HG03159 (cell line): ENCODE data around the gene PDZK1IP1.
"Not testable (repeated sequence)": the region's sequence is repeated elsewhere in the genome, so short reads cannot be mapped to it uniquely, and the experiment has no call there.

ENCODE experiments used
- ATAC-seq: cut with Tn5 transposase; IDR thresholded peaks from one replicate; pipeline ENCODE4 v1.9.1; 2021; ENCODE audit warnings: mild to moderate bottlenecking, moderate library complexity; ENCODE audit not compliant: unreplicated experiment

Gene PDZK1IP1

GRCh38 chr1:47223921-47224675 is 34.3 kb upstream of the PDZK1IP1 start:
- ATAC-seq: no peak

DNA sequence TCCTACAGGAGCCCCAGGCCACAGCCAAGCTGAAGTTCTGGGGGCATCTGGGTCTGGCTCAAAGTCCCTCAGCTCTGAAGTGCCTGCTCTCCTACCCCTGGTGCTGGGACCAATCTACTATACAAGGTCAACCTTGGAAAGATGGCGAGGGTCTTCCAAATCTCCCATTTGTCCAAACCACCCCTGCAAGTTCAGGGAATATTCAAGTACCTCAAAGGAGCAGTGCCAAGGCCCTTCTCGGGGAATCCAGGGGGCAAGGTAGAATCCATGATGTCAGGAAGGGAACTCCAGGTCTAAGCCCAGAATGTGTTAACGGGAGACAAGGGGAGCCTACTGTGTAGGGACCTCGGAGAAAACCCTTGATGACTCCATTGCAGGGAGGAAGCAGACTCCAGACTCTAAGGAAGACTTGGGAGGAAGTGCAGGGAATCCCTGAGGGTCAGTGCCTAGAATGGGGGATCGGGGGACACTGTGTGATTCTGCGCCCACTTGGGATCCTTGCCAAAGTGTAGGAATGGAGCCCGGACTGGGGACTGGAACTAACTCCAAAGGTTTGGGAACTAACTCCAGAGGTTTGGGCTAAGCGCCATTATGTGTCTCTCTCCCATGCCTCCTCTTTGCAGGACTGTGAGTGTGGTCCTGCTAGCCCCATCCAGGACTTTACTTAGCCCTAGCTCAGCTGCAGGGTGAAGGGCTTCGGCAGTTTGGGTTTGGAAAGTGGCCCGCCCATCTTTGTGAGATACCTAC is 33.5 kb upstream of the PDZK1IP1 start:
- ATAC-seq: no peak

DNA sequence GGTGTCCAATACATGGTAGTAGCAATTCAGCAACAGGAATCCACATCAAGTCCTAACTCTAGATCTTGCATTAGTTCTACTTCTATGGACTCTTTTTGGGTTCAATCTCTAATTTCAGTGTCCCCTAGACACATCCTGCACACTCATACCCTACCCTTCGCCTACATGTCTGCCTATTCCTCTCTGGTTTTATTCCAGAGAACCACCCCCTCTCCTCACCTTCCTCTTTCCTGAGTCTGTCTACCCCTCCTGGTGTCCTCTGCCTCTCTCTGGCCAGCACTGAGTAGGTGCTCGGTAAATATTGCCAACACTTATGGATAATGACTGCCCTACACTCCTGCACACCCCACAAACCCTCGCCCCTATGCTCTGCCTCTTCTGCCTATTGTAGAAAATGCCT is 32.6 kb upstream of the PDZK1IP1 start:
- ATAC-seq: no peak

GRCh38 chr1:47219590-47220220 is 29.9 kb upstream of the PDZK1IP1 start:
- ATAC-seq: no peak

GRCh38 chr1:47219001-47219400 is 29.2 kb upstream of the PDZK1IP1 start:
- ATAC-seq: no peak

- ATAC-seq: no peak
Observed at GRCh38 chr1:47216278-47217059, 26.6 kb upstream of the PDZK1IP1 start.

DNA sequence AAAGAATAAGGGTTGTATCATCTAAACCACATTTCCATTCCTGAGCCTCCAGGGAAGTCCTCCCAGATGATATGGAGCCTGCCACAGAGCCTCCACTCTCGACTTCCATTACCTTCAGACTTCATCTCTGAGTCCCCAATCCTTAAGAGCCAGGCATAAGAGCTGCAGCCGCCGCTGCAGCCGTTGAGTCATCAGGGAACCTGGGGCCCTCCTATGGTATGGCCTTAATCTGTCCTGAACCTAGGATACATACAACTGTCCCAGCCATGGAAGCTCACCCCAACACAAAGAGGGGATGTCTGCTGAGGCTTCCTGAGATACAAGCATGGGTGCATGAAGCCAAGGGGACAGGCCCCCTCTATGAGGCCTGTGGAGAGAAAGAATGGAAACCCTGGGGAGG is 25.9 kb upstream of the PDZK1IP1 start:
- ATAC-seq: no peak

DNA sequence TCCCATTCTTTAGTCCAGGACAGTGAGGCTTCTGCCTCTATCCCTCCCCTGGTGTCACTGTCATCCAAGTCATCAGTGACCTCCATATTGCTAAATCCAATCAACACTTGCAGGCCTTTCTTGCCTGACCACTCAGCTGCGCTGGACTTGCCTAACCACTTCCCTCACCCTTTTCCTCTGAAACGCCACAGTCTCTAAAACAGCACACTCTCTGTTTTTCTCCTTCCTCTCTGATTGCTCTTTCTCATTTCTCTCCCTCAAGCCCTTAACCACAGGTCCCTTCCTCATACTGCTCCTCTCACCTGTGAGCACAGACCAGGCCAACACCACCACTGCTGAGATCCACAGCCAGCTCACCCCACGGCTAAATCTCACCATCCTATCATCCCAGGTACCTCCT is 24.7 kb upstream of the PDZK1IP1 start:
- no peak for ATAC-seq

DNA sequence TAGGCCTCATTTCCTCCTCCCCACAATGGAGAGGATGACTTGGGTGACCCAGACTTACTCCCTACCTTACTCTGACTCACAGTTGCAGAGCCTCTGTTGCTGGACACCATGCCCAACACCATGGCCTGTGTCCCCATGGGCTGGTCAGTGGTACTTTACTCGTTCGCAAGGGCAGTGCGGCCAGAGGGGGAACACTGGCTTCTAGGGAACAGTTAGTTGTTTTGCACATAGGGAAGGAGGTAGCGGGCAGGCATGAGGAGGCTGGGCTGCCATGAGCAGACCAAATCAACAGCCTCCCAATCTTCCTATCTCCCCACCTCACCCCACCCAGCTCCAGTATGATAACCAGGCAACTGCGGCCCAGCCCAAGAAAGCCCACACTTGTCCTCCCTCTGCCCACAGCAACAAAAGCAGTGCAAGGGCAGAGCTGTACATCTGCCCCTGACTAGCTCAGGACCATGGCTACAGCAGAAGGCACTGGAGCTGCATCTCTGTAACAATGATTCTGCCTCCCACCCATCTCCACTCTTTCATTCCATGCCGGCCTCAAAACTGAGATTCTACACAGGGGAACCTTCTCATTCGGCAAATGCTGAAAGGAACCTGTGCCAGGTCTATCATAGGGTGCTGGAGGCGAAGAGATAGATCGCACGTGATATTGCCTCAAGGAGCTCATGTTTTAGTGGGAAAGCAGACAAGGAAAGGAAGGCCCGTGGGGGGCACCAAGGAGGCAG is 23.6 kb upstream of the PDZK1IP1 start:
- ATAC-seq: no peak

GRCh38 chr1:47212636-47213229 is 22.9 kb upstream of the PDZK1IP1 start:
- ATAC-seq: no peak

GRCh38 chr1:47211796-47212269 is 22.0 kb upstream of the PDZK1IP1 start:
- ATAC-seq: no peak

DNA sequence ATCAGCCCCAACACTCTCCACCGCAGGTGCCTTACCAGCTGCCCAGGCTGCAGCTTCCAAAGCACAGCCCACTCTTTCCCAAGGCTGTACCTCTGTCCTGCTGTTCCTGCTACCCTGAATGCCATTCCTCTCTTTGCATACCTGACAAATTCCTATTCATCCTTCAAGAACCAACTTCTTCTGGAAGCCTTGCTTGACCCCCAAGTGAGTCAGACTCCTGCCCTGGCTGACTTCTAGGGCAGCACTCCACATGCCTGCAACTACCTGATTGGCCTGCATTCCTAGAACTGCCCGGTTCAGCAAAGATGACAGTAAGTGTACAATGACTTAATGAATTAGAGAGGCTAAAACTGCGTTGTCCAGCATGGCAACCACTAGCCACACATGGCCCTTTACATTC is 20.8 kb upstream of the PDZK1IP1 start:
- no peak for ATAC-seq

- no peak for ATAC-seq
Observed at GRCh38 chr1:47209725-47210325, 20.0 kb upstream of the PDZK1IP1 start.

DNA sequence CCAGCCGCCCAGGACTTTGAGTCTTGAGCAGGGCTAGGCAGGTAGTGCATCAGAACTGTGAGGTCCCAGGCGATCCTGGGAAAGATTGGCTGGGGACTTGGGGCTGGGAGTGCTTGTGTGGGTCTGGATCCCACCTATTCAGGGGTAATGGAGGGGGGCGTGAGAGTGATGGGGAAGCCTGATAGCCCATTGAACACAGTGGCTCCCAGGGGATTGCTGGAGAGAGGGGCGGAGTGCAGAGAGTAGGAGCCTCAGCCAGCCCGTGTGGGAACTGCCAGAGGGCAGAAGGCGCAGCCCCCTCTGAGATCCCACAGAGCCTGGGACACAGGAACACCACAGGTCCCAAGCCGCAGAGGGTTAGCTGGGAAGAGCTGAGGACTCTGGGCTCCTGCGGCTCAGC is 19.3 kb upstream of the PDZK1IP1 start:
- no peak for ATAC-seq

DNA sequence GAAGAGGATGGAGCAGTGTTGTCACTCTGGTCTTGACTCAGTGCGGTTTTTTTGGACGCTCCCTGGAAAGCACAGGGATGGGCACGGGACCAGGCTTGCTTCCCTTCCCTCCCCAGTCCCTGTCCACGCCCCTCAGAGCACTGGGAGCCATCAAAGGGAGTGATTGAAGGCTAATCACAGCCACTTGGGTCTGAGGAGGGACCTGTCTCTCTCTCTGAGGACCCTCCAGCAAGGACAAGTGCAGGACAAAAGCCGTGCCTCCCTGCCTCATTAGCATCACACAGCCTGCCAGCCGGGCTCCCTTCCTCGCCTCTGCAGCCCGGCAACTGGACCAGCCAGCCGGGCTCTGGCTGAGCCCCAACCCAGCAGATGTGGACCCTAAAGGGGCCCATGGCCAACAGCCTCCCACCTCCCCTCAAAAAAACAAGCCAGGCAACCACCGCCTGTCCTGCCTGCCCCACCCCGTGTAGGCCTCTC is 18.6 kb upstream of the PDZK1IP1 start:
- no peak for ATAC-seq

DNA sequence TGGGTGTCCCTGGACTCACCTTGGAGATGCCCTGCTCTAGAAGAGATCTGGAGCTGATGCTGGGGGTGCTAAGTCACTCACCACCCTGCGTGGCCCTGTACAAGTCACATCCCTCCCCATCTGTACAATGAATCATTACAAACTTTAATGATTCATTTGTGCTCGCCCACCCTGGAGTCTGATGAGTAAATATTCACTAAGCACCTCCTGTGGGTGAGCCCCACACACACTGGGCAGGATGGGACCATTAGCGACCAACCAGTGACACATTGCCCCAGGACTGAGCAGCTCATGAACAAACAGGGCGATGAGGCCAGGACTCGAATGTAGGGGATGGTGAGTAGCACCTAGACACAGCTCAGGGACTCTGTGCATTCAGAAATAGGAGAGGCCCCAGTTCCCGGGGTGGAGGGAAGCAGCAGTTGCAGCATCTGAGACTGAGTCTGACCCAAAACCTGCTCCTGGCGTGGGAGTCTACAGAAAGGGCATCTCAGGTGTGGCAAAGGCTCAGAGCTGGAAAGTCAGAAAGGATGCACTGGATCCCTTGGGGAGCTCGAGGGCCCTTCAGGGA is 18.1 kb upstream of the PDZK1IP1 start:
- ATAC-seq: no peak

- ATAC-seq: no peak
Observed at GRCh38 chr1:47205918-47206317, 16.1 kb upstream of the PDZK1IP1 start.

- not testable (repeated sequence) for ATAC-seq
Observed at GRCh38 chr1:47203504-47203903, 13.7 kb upstream of the PDZK1IP1 start.

GRCh38 chr1:47201179-47201578 is 11.3 kb upstream of the PDZK1IP1 start:
- ATAC-seq: no peak
